Smooth muscle cell of the umbilical artery (primary cell): ENCODE measurements around the gene TRPV5. TPM values are rescaled to one million over a fixed set of nuclear protein-coding genes. Genes with fewer than 3 reads are reported as not detected.

Experiments used
- total RNA-seq: library from RNA; depleted of rRNA; stranded (reverse); fragments of >200 nt; gene quantifications from 2 replicates; pipeline ENCODE4 v1.2.3, GENCODE V29; 2014

TRPV5 gene
- not detected in 2 replicates for total RNA-seq

GRCh38 chr7:142933624-142934023 is at the start of gene TRPV5:
TRPV5 (minus strand) TSS chr7:142933746; CDS start chr7:142933459, 287 bp downstream.

DNA sequence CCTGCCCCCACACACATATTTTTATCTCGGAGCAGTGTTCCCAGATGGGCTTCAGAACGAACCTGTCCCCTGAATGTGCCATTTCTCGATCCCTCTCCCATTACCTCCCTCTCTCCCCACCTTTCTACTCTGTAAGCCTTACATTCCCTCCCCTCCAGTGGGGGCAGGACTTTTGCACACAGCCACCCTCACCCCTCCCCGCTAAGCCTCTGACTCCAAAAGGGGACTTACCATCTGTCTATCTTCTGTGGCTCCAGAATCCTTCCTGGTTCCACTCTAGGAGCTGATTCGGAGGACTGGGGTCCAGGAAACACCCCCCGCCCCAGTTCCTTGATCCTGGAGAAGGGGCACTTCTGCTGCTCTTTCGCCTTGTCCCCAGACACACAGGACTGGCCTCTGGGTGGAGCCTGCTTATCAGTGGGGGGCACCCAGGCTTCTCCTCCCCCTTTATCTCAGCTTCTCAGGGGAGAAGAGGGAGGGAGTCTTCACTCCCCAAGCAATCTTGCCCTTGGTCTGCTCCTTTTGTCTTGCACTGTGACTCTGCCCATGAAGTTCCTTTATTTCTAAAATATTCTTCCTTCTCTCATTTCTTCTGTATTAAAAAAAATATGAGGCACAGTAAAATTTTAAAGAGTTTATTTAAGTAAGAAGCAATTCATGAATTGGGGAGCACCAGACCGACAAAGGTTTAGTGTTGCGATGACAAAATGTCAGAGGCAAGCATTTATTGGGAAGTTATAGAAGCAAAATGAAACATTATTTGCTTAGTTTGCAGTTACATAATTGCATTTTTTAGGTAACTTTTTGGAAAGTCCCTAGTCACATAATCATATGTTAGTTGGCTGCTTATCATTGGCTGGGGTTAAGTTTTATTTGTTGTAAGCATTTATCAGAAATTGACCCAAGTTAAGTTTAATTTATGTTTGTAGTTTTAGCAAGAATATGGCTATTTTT is 28.7 kb upstream of the TRPV5 start, which contains the start of gene KEL:
Gene KEL, minus strand, starts transcription at position 391 of the 954 bp plus-strand sequence. Its CDS starts 157 bp downstream, at position 234.

GRCh38 chr7:142939226-142939910 is 5.8 kb upstream of the TRPV5 start, which contains the start of gene LLCFC1:
LLCFC1 (plus strand) TSS chr7:142939484; CDS start chr7:142939622, 138 bp downstream.

DNA sequence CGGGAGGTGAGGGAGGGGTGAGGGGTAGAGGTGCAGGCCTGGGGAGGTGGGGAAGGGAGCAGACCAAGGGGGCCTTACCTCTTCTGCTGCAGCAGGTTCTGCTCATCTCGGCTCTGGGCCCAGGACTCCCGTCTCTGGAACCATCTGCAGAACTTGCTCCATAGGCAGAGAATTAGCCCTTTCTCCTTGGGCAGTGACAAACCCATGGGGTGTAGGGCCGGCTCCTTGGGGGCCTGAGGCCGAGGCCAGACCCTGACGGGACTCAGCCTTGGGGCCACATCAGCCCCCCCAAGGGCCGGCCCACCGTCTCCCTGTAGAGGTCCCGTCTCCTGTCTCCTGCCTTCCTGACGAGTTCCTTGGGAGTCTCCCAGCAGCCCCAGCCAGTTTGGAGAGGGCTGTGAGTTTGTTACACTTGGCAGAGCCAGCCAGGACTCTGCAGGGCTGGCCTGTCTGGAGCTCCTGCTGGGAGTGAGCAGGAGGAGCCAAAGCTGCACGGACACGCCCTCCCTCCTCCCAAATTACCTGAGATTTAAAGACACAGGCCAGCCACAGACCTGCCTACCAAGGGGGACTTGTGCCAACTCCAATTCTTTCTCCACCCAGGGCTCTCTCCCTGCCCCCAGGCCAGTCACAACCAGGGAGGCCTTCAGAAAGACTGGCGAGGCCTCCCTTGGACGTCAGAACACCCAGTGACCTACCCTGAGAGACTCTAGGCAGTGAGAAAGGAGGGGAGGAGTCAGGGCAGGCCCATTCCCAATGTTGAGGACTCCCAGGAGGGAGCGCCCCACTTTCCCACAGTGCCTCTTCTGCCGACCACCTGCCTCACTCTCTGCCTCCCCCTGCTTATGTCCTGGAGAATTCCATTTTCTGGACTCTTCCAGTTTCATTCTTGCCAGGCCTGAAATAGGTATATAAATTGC is 48.0 kb downstream of the TRPV5 start, which contains the start of gene TRPV6:
Gene TRPV6, minus strand, starts transcription at position 435 of the 920 bp plus-strand sequence.

Other genes with a start within 250 kb of the TRPV5 start
- not detected in 2 replicates for gene PRSS1, start 184.3 kb downstream of the TRPV5 start, total RNA-seq
- gene PRSS2, start 162.8 kb downstream of the TRPV5 start, total RNA-seq, result not detected in 2 replicates
- 2.6 and 3.6 TPM in 2 replicates for gene EPHB6, start 78.7 kb downstream of the TRPV5 start, total RNA-seq
- not detected in 2 replicates for gene TRPV6, start 48.0 kb downstream of the TRPV5 start, total RNA-seq
- gene LLCFC1, start 5.7 kb upstream of the TRPV5 start, total RNA-seq, result not detected in 2 replicates
- not detected in 2 replicates for gene KEL, start 28.6 kb upstream of the TRPV5 start, total RNA-seq
- not detected in 2 replicates for gene OR9A2, start 93.4 kb upstream of the TRPV5 start, total RNA-seq
- gene OR6V1, start 118.6 kb upstream of the TRPV5 start, total RNA-seq, result not detected in 2 replicates
- not detected in 2 replicates for gene PIP, start 198.3 kb upstream of the TRPV5 start, total RNA-seq
- not detected in 2 replicates for gene TAS2R39, start 249.7 kb upstream of the TRPV5 start, total RNA-seq